ENCODE measurements around the gene CTNNB1. TPM values are rescaled to one million over a fixed set of nuclear protein-coding genes. Genes with fewer than 3 reads are reported as not detected.

Gene CTNNB1
- total RNA-seq, 3 donors from 2014 or later (not counting 1 experiment from before 2014, with no cell fraction given): 213 to 258 (median 230) TPM

- 100% methylated on average over 1 of the region's 1 CpG for WGBS (ENCODE audit: insufficient coverage)
- Histone ChIP-seq H3K36me3 (ENCODE audit: control insufficient read depth, insufficient read depth, low read length) (peaks cover 3% of the 10 kb centered on the region), H3K27ac (ENCODE audit: low read length) (no peak overlapping the region), H3K9me3 (ENCODE audit: control insufficient read depth, insufficient read depth, low read length) (no peaks in the 10 kb centered on the region), H3K4me3 (ENCODE audit: low read length) (no peak overlapping the region), H3K4me1 (ENCODE audit: control insufficient read depth, insufficient read depth, low read length) (peaks cover 10% of the 10 kb centered on the region), H3K27me3 (ENCODE audit: control insufficient read depth, insufficient read depth, low read length) (no peaks in the 10 kb centered on the region)
- DNase-seq (no peak), ATAC-seq (no peak)
- intact Hi-C loops (cut with micrococcal nuclease): no loop called here
- H3K4me1 Mint-ChIP-seq: peaks cover 79 to 83% of the 10 kb centered on the region in 2 donors
- H3K4me3 Mint-ChIP-seq: peak overlapping the region; percentile 21
- no peaks in the 10 kb centered on the region for H3K36me3 Mint-ChIP-seq
- no peaks in the 10 kb centered on the region for H3K9me3 Mint-ChIP-seq
- no peak for TF ChIP-seq CTCF (IDR thresholded peaks at IDR 0.05)
- H3K27ac Mint-ChIP-seq: peak overlapping the region in 1 of 2 donors; percentile 14
- no peaks in the 10 kb centered on the region for H3K27me3 Mint-ChIP-seq (ENCODE audit: low read depth in 2 of 2)
Measured at GRCh38 chr3:41219424-41219823, 20.1 kb downstream of the CTNNB1 start.

GRCh38 chr3:41220906-41221677 is 21.8 kb downstream of the CTNNB1 start:
- peaks cover 4% of the 10 kb centered on the region for H3K36me3 Mint-ChIP-seq
- peak overlapping the region; percentile 13 to 67 for H3K27ac Mint-ChIP-seq
- Histone ChIP-seq H3K36me3 (ENCODE audit: control insufficient read depth, insufficient read depth, low read length) (peaks cover 20% of the 10 kb centered on the region), H3K27ac (ENCODE audit: low read length) (no peak overlapping the region), H3K9me3 (ENCODE audit: control insufficient read depth, insufficient read depth, low read length) (no peaks in the 10 kb centered on the region), H3K27me3 (ENCODE audit: control insufficient read depth, insufficient read depth, low read length) (no peaks in the 10 kb centered on the region), H3K4me3 (ENCODE audit: low read length) (no peak overlapping the region), H3K4me1 (ENCODE audit: control insufficient read depth, insufficient read depth, low read length) (peaks cover 6% of the 10 kb centered on the region)
- H3K4me1 Mint-ChIP-seq: peaks cover 74 to 76% of the 10 kb centered on the region in 2 donors
- H3K9me3 Mint-ChIP-seq: no peaks in the 10 kb centered on the region
- peak overlapping the region; percentile 43 for H3K4me3 Mint-ChIP-seq
- H3K27me3 Mint-ChIP-seq (ENCODE audit: low read depth in 2 of 2): no peaks in the 10 kb centered on the region
- DNase-seq (no peak), ATAC-seq (peak in 1 of 3 donors; percentile 25)
- 91% methylated on average over 7 of the region's 7 CpGs for WGBS (ENCODE audit: insufficient coverage)
- intact Hi-C loops (cut with micrococcal nuclease): no loop called here
- TF ChIP-seq CTCF (IDR thresholded peaks at IDR 0.05): no peak

- ATAC-seq: no peak
- Histone ChIP-seq H3K27me3 (ENCODE audit: control insufficient read depth, insufficient read depth, low read length) (no peaks in the 10 kb centered on the region), H3K4me3 (ENCODE audit: low read length) (no peak overlapping the region), H3K4me1 (ENCODE audit: control insufficient read depth, insufficient read depth, low read length) (peaks cover 6% of the 10 kb centered on the region), H3K36me3 (ENCODE audit: control insufficient read depth, insufficient read depth, low read length) (peaks cover 29% of the 10 kb centered on the region), H3K9me3 (ENCODE audit: control insufficient read depth, insufficient read depth, low read length) (no peaks in the 10 kb centered on the region), H3K27ac (ENCODE audit: low read length) (no peak overlapping the region)
- Mint-ChIP-seq H3K36me3 (peaks cover 10% of the 10 kb centered on the region), H3K4me1 (peaks cover 77 to 79% of the 10 kb centered on the region in 2 donors), H3K4me3 (peak overlapping the region; percentile 7), H3K27me3 (ENCODE audit: low read depth in 2 of 2) (no peaks in the 10 kb centered on the region), H3K9me3 (no peaks in the 10 kb centered on the region), H3K27ac (peak overlapping the region; percentile 13 to 67)
- no peak for DNase-seq
- 91% methylated on average over 2 of the region's 2 CpGs for WGBS (ENCODE audit: insufficient coverage)
- no peak for TF ChIP-seq CTCF (IDR thresholded peaks at IDR 0.05)
- intact Hi-C loops (cut with micrococcal nuclease): no loop called here
Measured at GRCh38 chr3:41222012-41222411, 22.7 kb downstream of the CTNNB1 start.
